Testis (tissue), 3 donors: ENCODE measurements around the gene ANKRD60. TPM values are rescaled to one million over a fixed set of nuclear protein-coding genes. Genes with fewer than 3 reads are reported as not detected.

ENCODE experiments used
- DNase-seq: peaks from one replicate; pipeline ENCODE4 v3.0.0-alpha.2; 2019
- H3K27ac ChIP-seq, 2 donors: fragments of 200-600 bp; sonication (generic); one replicate each; pipeline ENCODE4 v1.5.1; 2019
- H3K27me3 ChIP-seq: fragments of 200-600 bp; sonication (generic); one replicate; pipeline ENCODE4 v1.5.1; 2019
- H3K36me3 ChIP-seq: fragments of 200-600 bp; sonication (generic); one replicate; pipeline ENCODE4 v1.5.1; 2017; ENCODE audit warnings: low read depth; ENCODE audit errors: missing control alignments
- H3K4me1 ChIP-seq: fragments of 200-600 bp; sonication (generic); one replicate; pipeline ENCODE4 v1.5.1; 2019
- H3K4me3 ChIP-seq, 2 donors: fragments of 200-600 bp; sonication (generic); one replicate each; pipeline ENCODE4 v1.5.1; 2017 to 2019
- H3K9me3 ChIP-seq: fragments of 200-600 bp; sonication (generic); one replicate; pipeline ENCODE4 v1.5.1; 2017
- CTCF ChIP-seq, 3 experiments: fragments of 450-650 bp in 2 of 3; fragments of 200-600 bp in 1 of 3; sonication (generic) in 1 of 3; IDR thresholded peaks; one replicate each; pipeline ENCODE4 v1.5.1; 2016 to 2019; ENCODE audit warnings: antibody characterized with exemption in 3 of 3, mild to moderate bottlenecking in 2 of 3, moderate library complexity in 1 of 3
- POLR2A ChIP-seq: fragments of 450-650 bp; IDR thresholded peaks from one replicate; pipeline ENCODE4 v1.6.1; 2017; ENCODE audit warnings: antibody characterized with exemption, mild to moderate bottlenecking, moderate library complexity
- WGBS, 2 donors: methylation state at CpG; one replicate each; pipeline ENCODE4 v1.1.5; 2018; 5-methylcytosine and 5-hydroxymethylcytosine counted together
- intact Hi-C: fragments of 100-400 bp; cut with DNase I; formaldehyde crosslinking; loops from one replicate; pipeline ENCODE4 v1.15.1; 2023; ENCODE audit warnings: low total_unique reads
- polyA plus RNA-seq: library from polyadenylated mRNA; stranded (reverse); fragments of 350-450 nt; fragmentation: Illumina TruSeq; extraction: RNeasy Lipid Tissue Mini Kit (QIAGEN cat#74804); gene quantifications from one replicate; pipeline ENCODE4 v1.2.3, GENCODE V29; 2014; ENCODE audit warnings: low read depth, low replicate concordance; ENCODE audit not compliant: insufficient read depth
- total RNA-seq, 2 donors: library from RNA; depleted of rRNA; stranded (reverse); fragments of >200 nt; gene quantifications; one replicate each; pipeline ENCODE4 v1.2.3, GENCODE V29; 2016

Gene ANKRD60
- total and polyA plus RNA-seq, 3 donors from 2014 or later: 3.0 to 8.0 (median 7.7) TPM

- WGBS, 2 donors: 93 to 94% methylated on average over 6 of the region's 6 CpGs
- intact Hi-C loops: no loop called here
- Histone ChIP-seq H3K27ac (no peak overlapping the region), H3K4me1 (no peaks in the 10 kb centered on the region), H3K4me3 (no peak overlapping the region), H3K9me3 (no peaks in the 10 kb centered on the region), H3K27me3 (no peaks in the 10 kb centered on the region), H3K36me3 (no peaks in the 10 kb centered on the region)
- TF ChIP-seq CTCF (IDR thresholded peaks at IDR 0.05): no peak
- TF ChIP-seq POLR2A: no peak
- no peak for DNase-seq
These were observed 13.3 kb downstream of the ANKRD60 start for GRCh38 chr20:58215116-58215515.

- Histone ChIP-seq H3K27ac (no peak overlapping the region), H3K9me3 (no peaks in the 10 kb centered on the region), H3K4me3 (no peak overlapping the region), H3K27me3 (no peaks in the 10 kb centered on the region), H3K4me1 (no peaks in the 10 kb centered on the region), H3K36me3 (no peaks in the 10 kb centered on the region)
- intact Hi-C loops: no loop called here
- TF ChIP-seq CTCF (IDR thresholded peaks at IDR 0.05): no peak
- no peak for TF ChIP-seq POLR2A
- 80 to 94% methylated on average over 8 of the region's 8 CpGs for WGBS, 2 donors
- no peak for DNase-seq
These were observed 14.1 kb downstream of the ANKRD60 start for GRCh38 chr20:58214310-58214709.

GRCh38 chr20:58213716-58214115 is 14.7 kb downstream of the ANKRD60 start:
- TF ChIP-seq POLR2A (no peak), CTCF (IDR thresholded peaks at IDR 0.05) (no peak)
- no peak overlapping the region for H3K4me3 ChIP-seq
- no peaks in the 10 kb centered on the region for H3K4me1 ChIP-seq
- no peaks in the 10 kb centered on the region for H3K27me3 ChIP-seq
- H3K27ac ChIP-seq: no peak overlapping the region
- 68 to 76% methylated on average over 3 to 5 of the region's 5 CpGs for WGBS, 2 donors
- no peak for DNase-seq
- intact Hi-C loops: no loop called here
- H3K9me3 ChIP-seq: no peaks in the 10 kb centered on the region
- H3K36me3 ChIP-seq: no peaks in the 10 kb centered on the region

GRCh38 chr20:58213121-58213520 is 15.3 kb downstream of the ANKRD60 start:
- WGBS, 2 donors: 56 to 57% methylated on average over 8 of the region's 8 CpGs
- Histone ChIP-seq H3K27me3 (no peaks in the 10 kb centered on the region), H3K9me3 (no peaks in the 10 kb centered on the region), H3K4me3 (no peak overlapping the region), H3K36me3 (no peaks in the 10 kb centered on the region), H3K27ac (no peak overlapping the region), H3K4me1 (no peaks in the 10 kb centered on the region)
- no peak for TF ChIP-seq POLR2A
- no peak for TF ChIP-seq CTCF (IDR thresholded peaks at IDR 0.05)
- intact Hi-C loops: no loop called here
- DNase-seq: no peak

GRCh38 chr20:58212636-58213035 is 15.8 kb downstream of the ANKRD60 start:
- Histone ChIP-seq H3K4me1 (no peaks in the 10 kb centered on the region), H3K4me3 (no peak overlapping the region), H3K36me3 (no peaks in the 10 kb centered on the region), H3K9me3 (no peaks in the 10 kb centered on the region), H3K27me3 (no peaks in the 10 kb centered on the region), H3K27ac (no peak overlapping the region)
- DNase-seq: no peak
- no peak for TF ChIP-seq POLR2A
- no peak for TF ChIP-seq CTCF (IDR thresholded peaks at IDR 0.05)
- intact Hi-C loops: no loop called here
- WGBS, 2 donors: 82 to 87% methylated on average over 17 of the region's 17 CpGs
